HepG2 (cell line): ENCODE measurements around the gene TRAF4. TPM values are rescaled to one million over a fixed set of nuclear protein-coding genes. Genes with fewer than 3 reads are reported as not detected.

Experiments
- ARNT ChIP-seq: fragments of 450-650 bp; IDR thresholded peaks from 2 replicates; pipeline ENCODE4 v1.6.1; 2017
- GATAD2A ChIP-seq: IDR thresholded peaks from 2 replicates; pipeline ENCODE4 v1.6.1; 2016
- KLF11 ChIP-seq: IDR thresholded peaks from 2 replicates; pipeline ENCODE4 v1.6.1; 2016; ENCODE audit warnings: missing compliant biosample characterization
- MEF2D ChIP-seq: sonication (generic); formaldehyde crosslinking; IDR thresholded peaks from 2 replicates; pipeline ENCODE4 v1.5.1; 2020; ENCODE audit warnings: mild to moderate bottlenecking, missing genetic modification reagents
- RAD51 ChIP-seq: fragments of 450-650 bp; IDR thresholded peaks from 2 replicates; pipeline ENCODE4 v1.6.1; 2016; ENCODE audit warnings: borderline replicate concordance
- RCOR2 ChIP-seq: IDR thresholded peaks from 2 replicates; pipeline ENCODE4 v1.6.1; 2016; ENCODE audit warnings: missing biosample characterization, missing genetic modification reagents
- SNAPC2 ChIP-seq: sonication (generic); formaldehyde crosslinking; IDR thresholded peaks from 2 replicates; pipeline ENCODE4 v1.8.1; 2022; ENCODE audit warnings: mild to moderate bottlenecking, missing genetic modification reagents
- THYN1 ChIP-seq: sonication (generic); formaldehyde crosslinking; IDR thresholded peaks from 2 replicates; pipeline ENCODE4 v1.8.1; 2023; ENCODE audit warnings: low read depth, mild to moderate bottlenecking, moderate library complexity, missing genetic modification reagents, borderline replicate concordance
- TP53 ChIP-seq: sonication (generic); formaldehyde crosslinking; conservative IDR thresholded peaks from 2 replicates; pipeline ENCODE4 v1.4.0; 2020; ENCODE audit warnings: missing genetic modification reagents
- ZC3H4 ChIP-seq: sonication (generic); formaldehyde crosslinking; IDR thresholded peaks from 2 replicates; pipeline ENCODE4 v1.4.0; 2020; ENCODE audit warnings: missing genetic modification reagents, borderline replicate concordance
- ZFYVE20 ChIP-seq: sonication (generic); formaldehyde crosslinking; IDR thresholded peaks from 2 replicates; pipeline ENCODE4 v1.8.0; 2023; ENCODE audit warnings: low read depth, mild to moderate bottlenecking, moderate library complexity, missing genetic modification reagents, borderline replicate concordance
- ZNF160 ChIP-seq: sonication (generic); formaldehyde crosslinking; IDR thresholded peaks from 2 replicates; pipeline ENCODE4 v1.8.0; 2022; ENCODE audit warnings: mild to moderate bottlenecking, inconsistent platforms, missing genetic modification reagents
- ZNF33B ChIP-seq: sonication (generic); formaldehyde crosslinking; IDR thresholded peaks from 2 replicates; pipeline ENCODE4 v1.5.1; 2020; ENCODE audit warnings: mild to moderate bottlenecking, missing genetic modification reagents
- ZNF549 ChIP-seq: sonication (generic); formaldehyde crosslinking; IDR thresholded peaks from 2 replicates; pipeline ENCODE4 v1.5.0; 2020; ENCODE audit warnings: missing genetic modification reagents
- ZNF570 ChIP-seq: sonication (generic); formaldehyde crosslinking; IDR thresholded peaks from 2 replicates; pipeline ENCODE4 v1.4.0; 2020; ENCODE audit warnings: mild to moderate bottlenecking, missing genetic modification reagents, borderline replicate concordance
- ZNF713 ChIP-seq: sonication (generic); formaldehyde crosslinking; IDR thresholded peaks from 2 replicates; pipeline ENCODE4 v1.4.0; 2020; ENCODE audit warnings: mild to moderate bottlenecking, missing genetic modification reagents
- polyA plus RNA-seq, 8 experiments: library from polyadenylated mRNA; depleted of rRNA in 3 of 8; stranded (reverse) in 7 of 8; unstranded in 1 of 8; fragments of >200 nt; fragmentation: Illumina TruSeq in 4 of 8; extraction: Trizol in 4 of 8; gene quantifications; 2 replicates each; pipeline versions ENCODE4 v1.2.1 to v1.2.3, GENCODE V29; 2011 to 2016; ENCODE audit warnings: low read depth in 4 of 8, missing spikeins in 1 of 8, mixed read lengths in 1 of 8; ENCODE audit not compliant: insufficient read depth in 1 of 8
- total RNA-seq, 5 experiments: library from RNA; depleted of rRNA; stranded (reverse); fragments of >200 nt; fragmentation: Illumina TruSeq; extraction: Trizol; gene quantifications; 2 replicates each; pipeline ENCODE4 v1.2.3, GENCODE V29; 2016; ENCODE audit warnings: low read depth in 1 of 5
- TF ChIP-seq, protein P1 (sequence below): sonication (generic); formaldehyde crosslinking; IDR thresholded peaks from 2 replicates; pipeline ENCODE4 v1.5.0; 2020; ENCODE audit warnings: mild to moderate bottlenecking, missing genetic modification reagents, borderline replicate concordance
- TF ChIP-seq, protein P2 (sequence below): sonication (generic); formaldehyde crosslinking; IDR thresholded peaks from 2 replicates; pipeline ENCODE4 v1.8.1; 2023; ENCODE audit warnings: mild to moderate bottlenecking, missing genetic modification reagents
- TF ChIP-seq, protein P3 (sequence below), 2 experiments: sonication (generic) in 1 of 2; formaldehyde crosslinking in 1 of 2; IDR thresholded peaks; 2 replicates each; pipeline versions ENCODE4 v1.5.1 to v1.6.1; 2011 to 2020; ENCODE audit warnings: borderline replicate concordance in 1 of 2, low read depth in 1 of 2, low read length in 1 of 2, mild to moderate bottlenecking in 1 of 2, missing genetic modification reagents in 1 of 2, moderate library complexity in 1 of 2
- TF ChIP-seq, protein P4 (sequence below): sonication (generic); formaldehyde crosslinking; IDR thresholded peaks from 2 replicates; pipeline ENCODE4 v1.8.1; 2023; ENCODE audit warnings: mild to moderate bottlenecking, missing genetic modification reagents, borderline replicate concordance
- TF ChIP-seq, protein P5 (sequence below): IDR thresholded peaks from 2 replicates; pipeline ENCODE4 v1.6.1; 2018; ENCODE audit warnings: missing genetic modification reagents, mild to moderate bottlenecking, missing compliant biosample characterization

Gene TRAF4
- total and polyA plus RNA-seq, 2 of the 13 experiments (the other 11 are each of a cell fraction or from before 2014, with no cell fraction given) = 86.0 to 89.9 TPM

DNA sequence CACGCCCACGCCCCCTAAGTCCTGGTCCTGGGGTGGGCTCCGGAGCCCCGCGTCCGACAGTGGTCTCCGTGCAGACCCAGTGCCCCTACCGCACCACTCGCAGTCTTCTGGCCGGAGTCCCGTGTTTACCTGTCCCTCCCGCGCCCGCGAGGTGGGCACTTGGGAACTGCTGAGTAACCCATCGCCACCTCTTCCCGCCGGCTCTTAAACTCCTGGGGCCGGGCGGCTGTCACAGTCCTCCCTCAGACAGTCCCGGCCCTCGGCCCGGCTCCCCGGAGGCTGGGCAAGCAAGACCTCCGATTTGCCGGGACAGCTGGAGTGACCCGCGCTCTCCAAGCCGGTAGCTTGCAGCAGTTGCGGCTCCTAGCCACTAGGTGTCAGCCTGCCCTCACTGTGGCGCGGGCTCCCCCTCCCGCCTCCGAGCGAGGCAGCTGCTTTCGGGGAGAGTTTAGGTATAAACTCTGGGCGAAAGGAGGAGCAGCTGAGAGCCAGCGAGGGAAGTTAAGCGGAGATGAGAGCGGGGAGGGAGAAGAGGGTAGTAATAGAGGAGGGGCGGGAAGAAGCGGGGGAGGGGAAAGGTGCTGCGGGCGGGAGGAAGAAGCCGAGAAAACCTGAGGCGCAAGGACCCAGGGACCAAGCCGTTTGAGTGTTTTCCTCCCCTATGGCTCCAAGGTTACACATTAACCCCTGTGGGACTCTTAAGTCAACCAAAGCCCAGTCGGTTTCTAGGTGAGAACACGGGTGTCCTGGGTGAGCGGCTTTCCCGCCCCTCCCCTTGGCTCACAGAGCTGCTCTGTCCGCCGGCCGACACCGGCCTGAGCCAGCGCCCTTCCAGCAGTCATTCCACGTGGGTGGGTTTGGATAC lies 17.0 kb upstream of the TRAF4 start (continued):
- TF ChIP-seq, protein P1, sequence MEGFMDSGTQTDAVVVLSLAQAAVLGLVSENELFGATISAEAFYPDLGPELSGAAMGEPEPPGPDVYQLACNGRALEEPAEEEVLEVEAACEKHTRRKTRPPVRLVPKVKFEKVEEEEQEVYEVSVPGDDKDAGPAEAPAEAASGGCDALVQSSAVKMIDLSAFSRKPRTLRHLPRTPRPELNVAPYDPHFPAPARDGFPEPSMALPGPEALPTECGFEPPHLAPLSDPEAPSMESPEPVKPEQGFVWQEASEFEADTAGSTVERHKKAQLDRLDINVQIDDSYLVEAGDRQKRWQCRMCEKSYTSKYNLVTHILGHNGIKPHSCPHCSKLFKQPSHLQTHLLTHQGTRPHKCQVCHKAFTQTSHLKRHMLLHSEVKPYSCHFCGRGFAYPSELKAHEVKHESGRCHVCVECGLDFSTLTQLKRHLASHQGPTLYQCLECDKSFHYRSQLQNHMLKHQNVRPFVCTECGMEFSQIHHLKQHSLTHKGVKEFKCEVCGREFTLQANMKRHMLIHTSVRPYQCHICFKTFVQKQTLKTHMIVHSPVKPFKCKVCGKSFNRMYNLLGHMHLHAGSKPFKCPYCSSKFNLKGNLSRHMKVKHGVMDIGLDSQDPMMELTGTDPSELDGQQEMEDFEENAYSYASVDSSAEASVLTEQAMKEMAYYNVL = peak; percentile 19; the same call in 1 of the 2 replicates
- TF ChIP-seq ZNF160 (CRISPR knock-in tag) = no peak; the same call in 1 of the 2 replicates
- TF ChIP-seq RAD51 = no peak
- TF ChIP-seq TP53 = no peak
- no peak for TF ChIP-seq KLF11 (CRISPR knock-in tag)
- no peak for TF ChIP-seq THYN1
- 0 out of 2 replicates have a peak, but pooled peaks have one; percentile 42 for TF ChIP-seq SNAPC2 (CRISPR knock-in tag)
- no peak for TF ChIP-seq ZNF33B
- TF ChIP-seq, protein P2, sequence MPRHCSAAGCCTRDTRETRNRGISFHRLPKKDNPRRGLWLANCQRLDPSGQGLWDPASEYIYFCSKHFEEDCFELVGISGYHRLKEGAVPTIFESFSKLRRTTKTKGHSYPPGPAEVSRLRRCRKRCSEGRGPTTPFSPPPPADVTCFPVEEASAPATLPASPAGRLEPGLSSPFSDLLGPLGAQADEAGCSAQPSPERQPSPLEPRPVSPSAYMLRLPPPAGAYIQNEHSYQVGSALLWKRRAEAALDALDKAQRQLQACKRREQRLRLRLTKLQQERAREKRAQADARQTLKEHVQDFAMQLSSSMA (CRISPR knock-in tag) = no peak
- TF ChIP-seq GATAD2A (CRISPR knock-in tag) = peak; percentile 56; the same call in 1 of the 2 replicates
- TF ChIP-seq RCOR2 (CRISPR knock-in tag) = no peak
- TF ChIP-seq ZC3H4 (CRISPR knock-in tag) = no peak; the same call in 1 of the 2 replicates
- TF ChIP-seq, protein P3, sequence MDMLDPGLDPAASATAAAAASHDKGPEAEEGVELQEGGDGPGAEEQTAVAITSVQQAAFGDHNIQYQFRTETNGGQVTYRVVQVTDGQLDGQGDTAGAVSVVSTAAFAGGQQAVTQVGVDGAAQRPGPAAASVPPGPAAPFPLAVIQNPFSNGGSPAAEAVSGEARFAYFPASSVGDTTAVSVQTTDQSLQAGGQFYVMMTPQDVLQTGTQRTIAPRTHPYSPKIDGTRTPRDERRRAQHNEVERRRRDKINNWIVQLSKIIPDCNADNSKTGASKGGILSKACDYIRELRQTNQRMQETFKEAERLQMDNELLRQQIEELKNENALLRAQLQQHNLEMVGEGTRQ (IDR thresholded peaks at IDR 0.05; ENCODE audit: low read depth, low read length) = no peak
- TF ChIP-seq, protein P3 (CRISPR knock-in tag; IDR thresholded peaks at IDR 0.05; ENCODE audit: borderline replicate concordance) = no peak; the same call in 1 of the 2 replicates
- TF ChIP-seq, protein P4, sequence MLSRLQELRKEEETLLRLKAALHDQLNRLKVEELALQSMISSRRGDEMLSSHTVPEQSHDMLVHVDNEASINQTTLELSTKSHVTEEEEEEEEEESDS (CRISPR knock-in tag) = no peak
- no peak for TF ChIP-seq ZNF549 (CRISPR knock-in tag)
- TF ChIP-seq, protein P5, sequence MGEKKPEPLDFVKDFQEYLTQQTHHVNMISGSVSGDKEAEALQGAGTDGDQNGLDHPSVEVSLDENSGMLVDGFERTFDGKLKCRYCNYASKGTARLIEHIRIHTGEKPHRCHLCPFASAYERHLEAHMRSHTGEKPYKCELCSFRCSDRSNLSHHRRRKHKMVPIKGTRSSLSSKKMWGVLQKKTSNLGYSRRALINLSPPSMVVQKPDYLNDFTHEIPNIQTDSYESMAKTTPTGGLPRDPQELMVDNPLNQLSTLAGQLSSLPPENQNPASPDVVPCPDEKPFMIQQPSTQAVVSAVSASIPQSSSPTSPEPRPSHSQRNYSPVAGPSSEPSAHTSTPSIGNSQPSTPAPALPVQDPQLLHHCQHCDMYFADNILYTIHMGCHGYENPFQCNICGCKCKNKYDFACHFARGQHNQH (CRISPR knock-in tag) = no peak
- no peak; the same call in 1 of the 2 replicates for TF ChIP-seq ZFYVE20
- TF ChIP-seq ARNT = no peak
- TF ChIP-seq ZNF570 (CRISPR knock-in tag) = 0 out of 2 replicates have a peak, but pooled peaks have one; percentile 41
- no peak for TF ChIP-seq ZNF713 (CRISPR knock-in tag)
- no peak for TF ChIP-seq MEF2D
